Measurements from ENCODE around the gene DRD4.
"Not testable (repeated sequence)": the region's sequence is repeated elsewhere in the genome, so short reads cannot be mapped to it uniquely, and the experiment has no call there.

Gene DRD4

GRCh38 chr11:678297-678696, 41.2 kb downstream of the DRD4 start:
- DNase-seq: no peak

GRCh38 chr11:679271-680207, 42.5 kb downstream of the DRD4 start:
- no peak for DNase-seq

DNA sequence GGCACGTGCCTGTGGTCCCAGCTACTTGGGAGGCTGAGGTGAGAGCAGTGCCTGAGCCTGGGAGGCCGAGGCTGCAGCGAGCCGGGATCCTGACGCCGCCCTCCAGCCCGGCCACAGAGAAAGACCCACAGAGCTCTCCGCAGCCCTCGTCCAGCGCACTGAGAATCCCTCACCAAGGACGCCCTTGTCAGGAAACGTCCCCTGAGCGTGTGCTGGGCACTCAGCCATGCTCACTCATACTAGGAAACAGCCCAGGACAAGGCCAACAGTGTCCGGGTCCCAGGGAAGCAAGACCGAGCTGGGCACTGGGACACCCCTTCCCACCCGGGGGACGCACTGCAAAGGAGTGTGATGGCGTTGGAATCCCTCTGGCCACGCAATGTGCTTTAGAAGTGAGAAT, 43.4 kb downstream of the DRD4 start:
- no peak for DNase-seq

GRCh38 chr11:680970-681369, 43.9 kb downstream of the DRD4 start:
- DNase-seq: no peak

DNA sequence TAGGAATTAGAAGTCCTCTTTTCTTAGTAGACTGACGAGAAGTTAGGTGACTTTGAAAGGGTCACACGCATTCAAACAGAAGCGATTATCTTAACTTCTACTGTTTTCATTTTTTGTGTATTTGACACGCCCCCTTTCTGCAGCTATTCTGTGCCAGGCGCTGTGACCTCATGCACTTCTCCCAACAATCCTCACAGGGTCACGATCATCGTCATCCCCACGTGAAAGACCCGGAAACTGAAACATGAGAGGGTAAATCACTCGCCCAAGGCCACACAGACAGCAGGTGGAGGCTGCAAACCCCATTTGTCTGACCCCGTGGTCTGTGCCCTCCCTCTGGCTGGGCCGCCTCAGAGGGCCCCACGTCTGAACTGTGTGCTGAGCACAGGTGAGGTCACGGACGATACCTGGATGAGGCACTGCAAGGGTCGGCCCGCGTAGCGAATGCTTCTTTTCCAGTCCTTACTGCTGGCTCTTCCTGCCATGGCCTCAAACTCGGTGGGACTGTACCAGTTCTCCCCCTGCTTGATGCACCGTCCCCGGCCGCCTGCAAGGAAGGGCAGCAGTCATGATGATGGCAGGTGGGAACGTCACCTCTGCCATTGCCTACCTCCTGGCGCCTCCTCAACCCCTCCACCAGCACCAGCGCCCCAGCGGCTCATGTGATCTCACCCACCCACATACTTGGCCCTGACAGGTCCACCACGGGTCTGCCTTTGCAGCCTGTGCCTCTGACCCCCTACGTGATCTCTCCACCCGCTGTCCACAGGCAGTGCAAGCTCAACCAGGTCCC, 49.6 kb downstream of the DRD4 start:
- DNase-seq: no peak

DNA sequence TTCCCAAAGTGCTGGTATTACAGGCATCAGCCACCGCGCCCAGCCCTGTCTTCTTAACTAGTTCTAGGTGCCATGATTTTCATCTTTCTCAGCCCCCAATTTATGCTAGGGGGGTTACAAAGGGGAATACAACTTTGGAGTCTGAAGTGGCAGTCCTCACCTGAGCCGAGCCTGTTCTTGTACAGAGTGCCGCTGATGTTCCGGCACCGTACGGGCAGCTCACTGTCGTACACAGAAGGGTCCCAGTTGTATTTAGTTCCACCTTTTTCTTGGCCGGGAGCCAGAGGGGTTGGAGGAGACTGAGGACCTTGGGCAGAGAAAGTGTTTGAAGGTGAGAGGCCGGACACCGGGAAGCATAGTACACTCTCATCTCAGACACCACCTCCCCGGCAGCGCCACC, 50.7 kb downstream of the DRD4 start:
- DNase-seq: no peak

DNA sequence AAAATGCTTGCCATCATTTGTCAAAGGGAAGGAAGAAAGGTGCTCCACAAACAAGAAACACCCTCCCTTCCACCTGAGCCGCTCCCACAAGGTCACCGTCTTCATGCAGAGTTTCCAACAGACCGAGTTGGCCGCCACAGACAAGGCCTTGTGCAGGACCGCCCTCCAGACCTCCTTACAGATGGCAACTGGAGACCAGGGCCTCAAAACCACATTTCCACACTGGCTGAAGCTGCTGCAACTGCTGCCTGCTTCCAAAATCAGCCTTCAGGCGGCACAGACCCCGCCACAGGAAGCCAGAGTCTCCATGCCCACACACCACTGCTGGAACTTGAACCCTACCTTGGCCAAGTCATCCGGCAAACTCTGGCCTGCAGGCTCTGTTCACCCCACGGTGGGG, 51.6 kb downstream of the DRD4 start:
- DNase-seq: no peak

DNA sequence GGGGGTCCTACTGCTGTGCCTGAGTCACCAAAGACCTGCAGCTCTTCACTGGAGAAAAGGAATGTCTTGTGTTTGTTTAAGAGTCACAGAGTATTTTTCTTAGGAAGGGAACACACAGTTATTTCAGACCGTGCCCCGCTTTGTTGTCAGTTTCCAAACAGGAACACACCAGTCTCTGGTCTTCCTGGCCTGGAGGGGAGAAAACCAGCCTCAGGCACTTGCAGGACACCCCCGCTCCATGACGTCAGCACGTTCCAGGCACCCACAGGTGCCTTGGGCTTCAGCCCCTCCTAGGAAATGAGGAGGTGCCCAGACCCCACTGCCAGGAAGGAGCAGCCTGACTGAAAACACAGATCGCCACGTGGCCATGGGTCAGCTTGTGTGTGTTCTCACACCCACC, 52.6 kb downstream of the DRD4 start:
- DNase-seq: no peak

DNA sequence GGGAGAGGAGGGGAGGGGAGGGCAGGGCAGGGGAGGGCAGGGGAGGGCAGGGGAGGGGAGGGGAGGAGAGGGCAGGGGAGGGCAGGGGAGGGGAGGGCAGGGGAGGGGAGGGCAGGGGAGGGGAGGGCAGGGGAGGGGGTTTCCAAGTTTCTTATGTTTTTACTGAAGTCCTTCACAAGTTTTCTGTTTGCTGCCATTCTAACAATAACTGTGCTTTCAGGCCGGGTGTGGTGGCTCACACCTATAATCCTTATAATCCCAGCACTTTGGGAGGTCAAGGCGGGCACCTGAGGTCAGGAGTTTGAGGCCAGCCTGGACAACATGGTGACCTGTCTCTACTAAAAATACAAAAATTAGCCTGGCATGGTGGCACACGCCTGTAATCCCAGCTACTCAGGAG, 53.2 kb downstream of the DRD4 start:
- not testable (repeated sequence) for DNase-seq
